Activated CD8-positive, alpha-beta T cell treated with anti-CD3 and anti-CD28 coated beads, Interleukin-2, amount 10 ng/mL, durations not matched to agents 7 days and 5 days (primary cell): ENCODE data around the gene DSTN. TPM values are rescaled to one million over a fixed set of nuclear protein-coding genes. Genes with fewer than 3 reads are reported as not detected.

ENCODE experiments used
- ATAC-seq: fragments of 150-1000 bp; cut with Tn5 transposase; one replicate; pipeline ENCODE4 v1.10.0; 2021; ENCODE audit warnings: moderate library complexity
- CTCF ChIA-PET: fragments of 350-600 bp; sonication (Branson Sonifier 250); formaldehyde crosslinking; loops from one replicate; lab custom pipeline; 2021; ENCODE audit warnings: antibody characterized with exemption; lab: Charles Lee
- POLR2A ChIA-PET: fragments of 350-600 bp; sonication (Branson Sonifier 250); formaldehyde crosslinking; loops from one replicate; lab custom pipeline; 2021; ENCODE audit warnings: antibody characterized with exemption; lab: Charles Lee
- DNase-seq: peaks from one replicate; pipeline ENCODE4 v3.0.0-alpha.2; 2020
- H3K27ac Mint-ChIP-seq: one replicate; pipeline ENCODE4 v1.8.0; 2021; ENCODE audit warnings: mild to moderate bottlenecking, mixed read lengths
- H3K27me3 Mint-ChIP-seq: one replicate; pipeline ENCODE4 v1.8.0; 2021; ENCODE audit warnings: low read depth, mixed read lengths
- H3K36me3 Mint-ChIP-seq: one replicate; pipeline ENCODE4 v1.8.0; 2021; ENCODE audit warnings: low read depth, mixed read lengths
- H3K4me1 Mint-ChIP-seq: one replicate; pipeline ENCODE4 v1.8.0; 2021; ENCODE audit warnings: low read depth, mixed read lengths
- H3K4me3 Mint-ChIP-seq: one replicate; pipeline ENCODE4 v1.8.0; 2021; ENCODE audit warnings: mild to moderate bottlenecking, mixed read lengths
- H3K9me3 Mint-ChIP-seq: one replicate; pipeline ENCODE4 v1.8.0; 2022; ENCODE audit warnings: mixed read lengths; ENCODE audit not compliant: insufficient read depth
- total RNA-seq, 2 experiments: library from RNA; stranded (reverse); gene quantifications; one replicate each; pipeline ENCODE4 v1.2.3, GENCODE V29; 2021

DSTN gene
- total RNA-seq = 10 to 100 TPM; 59.0 to 63.6 TPM

GRCh38 chr20:17569616-17570346 lies at the start of gene DSTN:
DSTN (plus strand) TSS chr20:17570075; CDS start chr20:17570209, 134 bp downstream.
- peaks cover 20% of the 10 kb centered on the region for H3K27me3 Mint-ChIP-seq
- H3K36me3 Mint-ChIP-seq = peaks cover 9% of the 10 kb centered on the region
- ATAC-seq (peak; percentile 92), DNase-seq (peak; percentile 90)
- ChIA-PET POLR2A (interaction anchor here (0.5 to 3.4 kb wide), 8 partner anchors 10 to 112 kb away, joined by 3 to 24 read pairs (median 4); partner anchors contain the start of gene RRBP1), CTCF (interaction anchor here (0.7 to 4.1 kb wide), 12 partner anchors 8 to 328 kb away, joined by 3 to 22 read pairs (median 5); partner anchors contain the start of gene RRBP1)
- peak within 1 kb of the TSS; percentile 87 for H3K27ac Mint-ChIP-seq
- peak within 1 kb of the TSS; percentile 92 for H3K4me3 Mint-ChIP-seq
- H3K9me3 Mint-ChIP-seq = peaks cover 5% of the 10 kb centered on the region
- peaks cover 25% of the 10 kb centered on the region for H3K4me1 Mint-ChIP-seq

- H3K27me3 Mint-ChIP-seq = peaks cover 19% of the 10 kb centered on the region
- no peak overlapping the region for H3K4me3 Mint-ChIP-seq
- ATAC-seq (no peak), DNase-seq (no peak)
- ChIA-PET POLR2A (no interaction called here), CTCF (interaction anchor here (1.7 kb wide), 1 partner anchor 15 kb away, joined by 6 read pairs; no protein-coding TSS in a partner anchor)
- peaks cover 5% of the 10 kb centered on the region for H3K4me1 Mint-ChIP-seq
- H3K9me3 Mint-ChIP-seq = no peaks in the 10 kb centered on the region
- no peaks in the 10 kb centered on the region for H3K36me3 Mint-ChIP-seq
- H3K27ac Mint-ChIP-seq = no peak overlapping the region
Measured at GRCh38 chr20:17520583-17520982, 49.3 kb upstream of the DSTN start.

GRCh38 chr20:17522528-17522927 lies 47.3 kb upstream of the DSTN start:
- CTCF ChIA-PET = interaction anchor here (1.7 kb wide), 1 partner anchor 160 kb away, joined by 6 read pairs; the partner anchor contains the start of gene RRBP1
- Mint-ChIP-seq H3K36me3 (no peaks in the 10 kb centered on the region), H3K27ac (no peak overlapping the region), H3K4me3 (no peak overlapping the region), H3K27me3 (peaks cover 19% of the 10 kb centered on the region), H3K4me1 (peaks cover 3% of the 10 kb centered on the region), H3K9me3 (no peaks in the 10 kb centered on the region)
- DNase-seq = no peak
- POLR2A ChIA-PET = no interaction called here
- no peak for ATAC-seq

GRCh38 chr20:17523326-17523725 lies 46.5 kb upstream of the DSTN start:
- no peaks in the 10 kb centered on the region for H3K36me3 Mint-ChIP-seq
- peaks cover 3% of the 10 kb centered on the region for H3K4me1 Mint-ChIP-seq

DNA sequence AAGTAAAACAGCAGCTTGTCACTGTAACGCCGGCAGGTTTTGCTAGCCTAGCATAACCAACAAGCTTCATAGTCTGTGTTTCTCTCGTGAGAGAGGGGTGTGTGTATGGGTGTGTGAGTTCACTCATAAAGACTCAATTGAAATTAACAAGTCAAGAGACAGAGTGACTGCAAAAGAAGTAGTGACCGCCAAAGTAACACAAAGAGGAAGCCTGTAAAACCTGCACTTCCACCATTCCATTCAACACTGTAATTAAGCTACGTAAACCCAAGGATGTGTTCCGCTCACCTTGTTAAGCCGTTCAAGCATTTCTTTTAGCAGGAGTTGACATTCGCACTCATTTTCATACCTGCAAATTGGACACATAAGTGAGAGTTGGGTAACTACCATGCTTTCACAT lies 45.3 kb upstream of the DSTN start:
- Mint-ChIP-seq H3K27me3 (peaks cover 30% of the 10 kb centered on the region), H3K4me3 (no peak overlapping the region), H3K27ac (no peak overlapping the region), H3K4me1 (peaks cover 3% of the 10 kb centered on the region), H3K36me3 (no peaks in the 10 kb centered on the region), H3K9me3 (no peaks in the 10 kb centered on the region)
- ChIA-PET POLR2A (no interaction called here), CTCF (interaction anchor here (1.0 to 1.1 kb wide), 2 partner anchors 19 to 46 kb away, joined by 3 read pairs; no protein-coding TSS in a partner anchor)
- ATAC-seq = no peak
- DNase-seq = no peak

More at GRCh38 chr20:17523326-17523725, 46.5 kb upstream of the DSTN start:
- no peak overlapping the region for H3K27ac Mint-ChIP-seq
- H3K27me3 Mint-ChIP-seq = peaks cover 21% of the 10 kb centered on the region
- no peaks in the 10 kb centered on the region for H3K9me3 Mint-ChIP-seq
- CTCF ChIA-PET = interaction anchor here (0.9 to 1.7 kb wide), 2 partner anchors 10 to 159 kb away, joined by 3 to 6 read pairs; partner anchors contain the start of gene RRBP1
- H3K4me3 Mint-ChIP-seq = no peak overlapping the region
- DNase-seq (no peak), ATAC-seq (no peak)
- POLR2A ChIA-PET = interaction anchor here (0.6 kb wide), 1 partner anchor 19 kb away, joined by 3 read pairs; no protein-coding TSS in a partner anchor

DNA sequence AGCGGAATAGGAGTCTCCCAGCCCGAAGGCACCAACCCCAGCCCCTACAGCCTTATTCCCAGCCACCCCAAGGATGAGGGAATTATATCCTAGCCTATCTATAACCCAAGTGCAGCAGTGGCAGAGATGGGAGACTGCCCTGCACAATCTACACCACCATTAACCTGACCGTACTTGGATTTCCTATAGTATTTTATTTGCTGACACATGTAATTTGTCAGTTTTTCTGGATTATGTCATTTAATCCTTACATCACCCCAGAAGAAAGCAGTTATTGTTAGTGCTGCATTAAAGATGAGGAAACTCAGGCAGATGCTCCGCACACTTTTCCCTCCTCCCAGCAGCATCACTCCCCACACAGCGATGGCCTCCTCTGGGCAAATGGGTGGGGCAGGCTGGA lies 44.7 kb upstream of the DSTN start:
- Mint-ChIP-seq H3K27me3 (peaks cover 36% of the 10 kb centered on the region), H3K27ac (no peak overlapping the region), H3K4me1 (peaks cover 3% of the 10 kb centered on the region), H3K9me3 (no peaks in the 10 kb centered on the region), H3K4me3 (no peak overlapping the region), H3K36me3 (no peaks in the 10 kb centered on the region)
- POLR2A ChIA-PET = no interaction called here
- CTCF ChIA-PET = no interaction called here
- no peak for ATAC-seq
- DNase-seq = no peak

DNA sequence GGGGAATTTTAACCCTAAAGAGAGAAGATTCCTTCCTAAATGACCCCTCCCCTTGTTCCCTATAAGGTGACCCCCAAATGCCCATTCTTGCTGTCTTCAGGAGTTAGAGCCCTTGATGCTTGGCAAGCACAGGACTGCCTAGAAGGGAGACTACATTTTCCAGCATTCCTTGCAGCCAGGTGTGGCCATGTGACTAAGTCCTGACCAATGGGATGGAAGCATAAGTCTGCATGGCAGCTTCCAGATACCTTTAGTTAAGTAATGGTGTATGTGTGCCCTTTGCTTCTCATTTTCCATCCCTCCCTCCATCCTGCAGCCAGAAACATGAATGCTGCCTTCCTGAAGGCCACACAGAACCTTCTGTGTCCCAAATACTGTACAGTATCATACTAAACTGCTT lies 44.2 kb upstream of the DSTN start:
- Mint-ChIP-seq H3K27me3 (peaks cover 38% of the 10 kb centered on the region), H3K27ac (no peak overlapping the region), H3K4me1 (peaks cover 5% of the 10 kb centered on the region), H3K36me3 (no peaks in the 10 kb centered on the region), H3K9me3 (no peaks in the 10 kb centered on the region), H3K4me3 (no peak overlapping the region)
- ATAC-seq = peak; percentile 73
- POLR2A ChIA-PET = no interaction called here
- peak; percentile 38 for DNase-seq
- CTCF ChIA-PET = no interaction called here

GRCh38 chr20:17529586-17529985 lies 40.3 kb upstream of the DSTN start:
- Mint-ChIP-seq H3K36me3 (no peaks in the 10 kb centered on the region), H3K27ac (no peak overlapping the region), H3K9me3 (no peaks in the 10 kb centered on the region), H3K4me1 (peaks cover 27% of the 10 kb centered on the region), H3K4me3 (no peak overlapping the region), H3K27me3 (peaks cover 41% of the 10 kb centered on the region)
- CTCF ChIA-PET = interaction anchor here (0.9 to 3.5 kb wide), 4 partner anchors 25 to 409 kb away, joined by 3 to 22 read pairs (median 10); partner anchors contain the start of gene RRBP1
- POLR2A ChIA-PET = no interaction called here
- DNase-seq = no peak
- no peak for ATAC-seq

GRCh38 chr20:17530153-17530552 lies 39.7 kb upstream of the DSTN start:
- Mint-ChIP-seq H3K27ac (peak overlapping the region; percentile 65), H3K36me3 (no peaks in the 10 kb centered on the region), H3K4me3 (peak overlapping the region; percentile 61), H3K4me1 (peaks cover 27% of the 10 kb centered on the region), H3K9me3 (no peaks in the 10 kb centered on the region), H3K27me3 (peaks cover 41% of the 10 kb centered on the region)
- ATAC-seq (no peak), DNase-seq (no peak)
- CTCF ChIA-PET = interaction anchor here (2.3 to 3.5 kb wide), 3 partner anchors 25 to 408 kb away, joined by 7 to 22 read pairs (median 12); partner anchors contain the start of gene RRBP1
- POLR2A ChIA-PET = interaction anchor here (0.7 to 1.8 kb wide), 4 partner anchors 40 to 437 kb away, joined by 4 to 6 read pairs (median 5); no protein-coding TSS in a partner anchor

DNA sequence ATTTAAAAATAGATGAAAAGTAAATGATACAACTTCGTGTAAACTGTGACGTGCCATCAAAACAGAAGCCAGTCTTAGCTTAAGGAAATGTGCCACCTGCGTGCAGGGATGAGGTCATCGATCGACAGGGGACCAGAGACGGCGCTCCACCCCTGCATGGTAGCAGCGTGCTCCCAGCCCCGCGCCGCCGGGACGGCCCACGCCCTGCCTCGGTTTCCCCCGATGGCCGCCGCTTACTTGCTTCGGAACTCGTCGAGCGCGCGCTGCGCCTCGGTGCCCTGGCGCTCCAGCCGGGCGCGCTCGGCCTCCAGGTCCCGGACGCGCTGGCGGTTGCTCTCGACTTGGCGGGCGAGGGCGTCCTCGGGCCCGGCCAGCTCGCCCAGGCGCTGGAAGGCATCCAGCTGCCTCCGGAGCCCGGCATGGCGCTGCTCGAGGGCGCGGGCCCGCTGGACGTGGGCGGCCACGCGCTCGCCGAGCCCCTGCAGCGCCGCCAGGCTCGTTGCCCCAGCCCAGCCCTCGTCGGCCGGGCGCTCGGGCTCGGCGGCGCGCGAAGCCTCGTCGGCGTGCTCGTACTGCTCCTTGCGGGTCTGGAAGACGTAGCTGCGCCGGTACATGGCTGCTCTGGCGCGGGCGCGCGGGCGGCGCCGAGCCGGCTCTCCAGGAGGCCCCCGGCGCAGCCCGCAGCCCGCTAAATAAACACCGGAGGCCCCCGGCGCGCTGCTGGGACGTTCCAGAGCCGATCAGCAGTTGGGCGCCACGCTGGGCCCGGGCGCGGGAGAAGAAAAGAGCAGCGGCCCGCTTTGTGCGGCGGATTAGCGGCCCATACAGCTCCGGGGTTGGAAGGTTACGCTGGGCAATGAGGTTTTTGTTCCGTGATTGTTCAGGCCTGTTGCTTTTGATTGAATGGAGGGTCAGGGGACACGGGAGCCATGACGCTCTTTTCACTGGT lies 38.9 kb upstream of the DSTN start, which contains the start of gene BFSP1:
BFSP1 (minus strand) TSS at position 664 of the 949 bp plus-strand sequence; CDS start at position 614, 50 bp downstream.
- Mint-ChIP-seq H3K27ac (peak within 1 kb of the TSS; percentile 86), H3K27me3 (peaks cover 36% of the 10 kb centered on the region), H3K4me3 (peak within 1 kb of the TSS; percentile 86), H3K9me3 (no peaks in the 10 kb centered on the region), H3K36me3 (no peaks in the 10 kb centered on the region), H3K4me1 (peaks cover 27% of the 10 kb centered on the region)
- DNase-seq = peak; percentile 61
- ChIA-PET CTCF (interaction anchor here (0.7 to 3.5 kb wide), 5 partner anchors 19 to 408 kb away, joined by 3 to 22 read pairs (median 7); partner anchors contain the start of gene RRBP1), POLR2A (interaction anchor here (0.6 to 1.8 kb wide), 7 partner anchors 40 to 436 kb away, joined by 3 to 6 read pairs (median 4); partner anchors contain the start of gene RRBP1)
- ATAC-seq = peak; percentile 83

- H3K27me3 Mint-ChIP-seq = peaks cover 31% of the 10 kb centered on the region
- POLR2A ChIA-PET = interaction anchor here (0.6 to 1.8 kb wide), 5 partner anchors 82 to 436 kb away, joined by 3 to 5 read pairs (median 4); partner anchors contain the start of gene RRBP1
- CTCF ChIA-PET = interaction anchor here (0.7 to 3.5 kb wide), 5 partner anchors 20 to 407 kb away, joined by 3 to 22 read pairs (median 7); partner anchors contain the start of gene RRBP1
- no peaks in the 10 kb centered on the region for H3K36me3 Mint-ChIP-seq
- ATAC-seq = no peak
- H3K4me1 Mint-ChIP-seq = peaks cover 28% of the 10 kb centered on the region
- no peaks in the 10 kb centered on the region for H3K9me3 Mint-ChIP-seq
- no peak for DNase-seq
- peak overlapping the region; percentile 86 for H3K4me3 Mint-ChIP-seq
- H3K27ac Mint-ChIP-seq = peak overlapping the region; percentile 86
Measured at GRCh38 chr20:17531665-17532025, 38.2 kb upstream of the DSTN start.
